Hematopoietic multipotent progenitor cell (in vitro differentiated cells): Measurements from ENCODE around the gene FXYD7. TPM values are rescaled to one million over a fixed set of nuclear protein-coding genes. Genes with fewer than 3 reads are reported as not detected.
"Not testable (repeated sequence)": the region's sequence is repeated elsewhere in the genome, so short reads cannot be mapped to it uniquely, and the experiment has no call there.

Experiments used
- DNase-seq, 3 donors: peaks; one replicate each; pipeline ENCODE4 v3.0.0-alpha.2; 2011 to 2015; ENCODE audit warnings: low read depth in 2 of 3, low spot score in 2 of 3
- total RNA-seq: library from RNA; depleted of rRNA; stranded (reverse); fragments of >200 nt; gene quantifications from one replicate; pipeline ENCODE4 v1.2.3, GENCODE V29; 2012

FXYD7 gene
- total RNA-seq, 1 donor, result not detected

- DNase-seq, result no peak
Measured at GRCh38 chr19:35125749-35126623, 17.1 kb upstream of the FXYD7 start.

- no peak for DNase-seq
Measured at GRCh38 chr19:35126624-35126959, 16.5 kb upstream of the FXYD7 start.

- DNase-seq, result no peak
Measured at GRCh38 chr19:35127871-35128270, 15.2 kb upstream of the FXYD7 start.

GRCh38 chr19:35128398-35129057, 14.5 kb upstream of the FXYD7 start:
- DNase-seq, result no peak

GRCh38 chr19:35129724-35130274, 13.3 kb upstream of the FXYD7 start:
- not testable (repeated sequence) for DNase-seq

GRCh38 chr19:35130761-35131720, 12.0 kb upstream of the FXYD7 start:
- DNase-seq, result no peak

- no peak for DNase-seq
Measured at GRCh38 chr19:35132254-35132653, 10.8 kb upstream of the FXYD7 start.

GRCh38 chr19:35133826-35134225, 9.2 kb upstream of the FXYD7 start:
- no peak for DNase-seq

- no peak for DNase-seq
Measured at GRCh38 chr19:35134601-35135242, 8.3 kb upstream of the FXYD7 start, which contains the start of gene LGI4. Gene LGI4 (minus strand): TSS chr19:35135059. CDS start chr19:35134680, 379 bp downstream.

- peak in 2 of 3 donors; percentile 75 to 86 for DNase-seq
Measured at GRCh38 chr19:35135389-35135909, 7.6 kb upstream of the FXYD7 start.

- no peak for DNase-seq
Measured at GRCh38 chr19:35136231-35136630, 6.8 kb upstream of the FXYD7 start.

GRCh38 chr19:35136977-35137702, 5.9 kb upstream of the FXYD7 start:
- DNase-seq, result no peak

GRCh38 chr19:35138305-35138892, 4.7 kb upstream of the FXYD7 start, which contains the start of gene FXYD1:
Gene FXYD1 (plus strand): TSS chr19:35138824. CDS start chr19:35140080, 1,256 bp downstream.
- DNase-seq, result no peak

GRCh38 chr19:35140207-35140961, 2.7 kb upstream of the FXYD7 start:
- no peak for DNase-seq

- DNase-seq, result peak; percentile 78 to 90 (median 85)
Measured at GRCh38 chr19:35140962-35141836, 1.9 kb upstream of the FXYD7 start.

GRCh38 chr19:35141837-35142605, 1.0 kb upstream of the FXYD7 start:
- DNase-seq, result peak in 1 of 3 donors; percentile 55
